ENCODE measurements around the gene SLC25A23.

SLC25A23 gene

GRCh38 chr19:6480848-6481415 lies 21.3 kb upstream of the SLC25A23 start:
- no peak overlapping the region for H3K4me3 ChIP-seq (ENCODE audit: low read depth, low read length)
- in situ Hi-C loops (cut with HindIII; ENCODE audit: low sequenced_read_pairs): no loop called here
- TF ChIP-seq CTCF (IDR thresholded peaks at IDR 0.05; ENCODE audit: low read depth, low read length): no peak
- DNase-seq (ENCODE audit: low read depth, low spot score): no peak

- no peak for DNase-seq (ENCODE audit: low read depth, low spot score)
- TF ChIP-seq CTCF (IDR thresholded peaks at IDR 0.05; ENCODE audit: low read depth, low read length): no peak
- in situ Hi-C loops (cut with HindIII; ENCODE audit: low sequenced_read_pairs): no loop called here
- no peak overlapping the region for H3K4me3 ChIP-seq (ENCODE audit: low read depth, low read length)
These were observed 20.3 kb upstream of the SLC25A23 start for GRCh38 chr19:6479836-6480398.

- no peak overlapping the region for H3K4me3 ChIP-seq (ENCODE audit: low read depth, low read length)
- in situ Hi-C loops (cut with HindIII; ENCODE audit: low sequenced_read_pairs): no loop called here
- no peak for TF ChIP-seq CTCF (IDR thresholded peaks at IDR 0.05; ENCODE audit: low read depth, low read length)
- DNase-seq (ENCODE audit: low read depth, low spot score): no peak
These were observed 19.2 kb upstream of the SLC25A23 start for GRCh38 chr19:6478815-6479214.

- H3K4me3 ChIP-seq (ENCODE audit: low read depth, low read length): peak overlapping the region; percentile 7
- TF ChIP-seq CTCF (IDR thresholded peaks at IDR 0.05; ENCODE audit: low read depth, low read length): no peak
- no peak for DNase-seq (ENCODE audit: low read depth, low spot score)
- in situ Hi-C loops (cut with HindIII; ENCODE audit: low sequenced_read_pairs): no loop called here
These were observed 17.4 kb upstream of the SLC25A23 start for GRCh38 chr19:6476896-6477431.

- peak overlapping the region; percentile 7 for H3K4me3 ChIP-seq (ENCODE audit: low read depth, low read length)
- no peak for TF ChIP-seq CTCF (IDR thresholded peaks at IDR 0.05; ENCODE audit: low read depth, low read length)
- peak; percentile 30 for DNase-seq (ENCODE audit: low read depth, low spot score)
- in situ Hi-C loops (cut with HindIII; ENCODE audit: low sequenced_read_pairs): no loop called here
These were observed 16.7 kb upstream of the SLC25A23 start for GRCh38 chr19:6476155-6476895.

GRCh38 chr19:6475321-6476108 lies 15.9 kb upstream of the SLC25A23 start:
- no peak for DNase-seq (ENCODE audit: low read depth, low spot score)
- H3K4me3 ChIP-seq (ENCODE audit: low read depth, low read length): no peak overlapping the region
- in situ Hi-C loops (cut with HindIII; ENCODE audit: low sequenced_read_pairs): no loop called here
- no peak for TF ChIP-seq CTCF (IDR thresholded peaks at IDR 0.05; ENCODE audit: low read depth, low read length)

Data from astrocyte of the spinal cord (primary cell).